ENCODE results near the gene INSM1. TPM values are rescaled to one million over a fixed set of nuclear protein-coding genes. Genes with fewer than 3 reads are reported as not detected.

The INSM1 gene
- total RNA-seq, 1 experiment from 2014 or later, result 0.07 TPM

DNA sequence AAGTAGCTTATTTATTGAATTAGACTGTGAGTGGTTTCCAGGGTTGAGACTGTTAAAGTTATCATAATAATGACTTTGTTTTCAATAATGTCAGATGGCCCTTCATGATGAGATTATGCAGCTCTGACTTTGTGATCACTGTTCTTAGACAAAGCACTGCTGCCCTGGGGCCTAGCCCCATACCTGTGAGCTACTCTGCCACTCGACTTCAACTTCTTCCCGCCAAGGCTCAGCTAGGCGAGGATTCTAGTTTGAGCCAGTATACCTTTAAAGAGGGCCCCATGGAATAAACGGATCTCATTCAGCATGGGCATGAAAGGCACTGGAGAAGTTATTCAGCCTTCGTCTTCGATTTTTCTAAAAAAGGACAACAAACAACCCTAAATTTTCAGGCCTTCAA, 45.0 kb upstream of the INSM1 start:
- Histone ChIP-seq H3K27me3 (ENCODE audit: insufficient read depth, low read length) (no peaks in the 10 kb centered on the region; the same call in 1 of the 2 replicates), H3K27ac (ENCODE audit: low read depth, low read length) (no peak overlapping the region), H3K79me2 (ENCODE audit: insufficient read depth, low read length) (no peaks in the 10 kb centered on the region), H3K36me3 (ENCODE audit: control insufficient read depth in 1 of 2, insufficient read depth in 2 of 2, low read length in 2 of 2) (no peaks in the 10 kb centered on the region), H3K4me2 (ENCODE audit: low read length) (no peak overlapping the region), H2AFZ (ENCODE audit: low read depth, low read length, poor library complexity, severe bottlenecking) (no peak overlapping the region), H3K4me1 (ENCODE audit: control insufficient read depth in 1 of 2, insufficient read depth in 2 of 2, low read length in 2 of 2) (no peaks in the 10 kb centered on the region), H3K9me2 (ENCODE audit: insufficient read depth) (no peaks in the 10 kb centered on the region), H3K9ac (ENCODE audit: low read length) (no peak overlapping the region), H4K20me1 (ENCODE audit: insufficient read depth) (no peaks in the 10 kb centered on the region), H3K4me3 (replicated peaks in 1 of 2; ENCODE audit: low read depth in 1 of 2, low read length in 2 of 2) (no peak overlapping the region), H3K9me3 (ENCODE audit: control insufficient read depth in 1 of 2, insufficient read depth in 1 of 2, low read depth in 1 of 2, low read length in 2 of 2) (no peaks in the 10 kb centered on the region)
- TF ChIP-seq, protein P1, sequence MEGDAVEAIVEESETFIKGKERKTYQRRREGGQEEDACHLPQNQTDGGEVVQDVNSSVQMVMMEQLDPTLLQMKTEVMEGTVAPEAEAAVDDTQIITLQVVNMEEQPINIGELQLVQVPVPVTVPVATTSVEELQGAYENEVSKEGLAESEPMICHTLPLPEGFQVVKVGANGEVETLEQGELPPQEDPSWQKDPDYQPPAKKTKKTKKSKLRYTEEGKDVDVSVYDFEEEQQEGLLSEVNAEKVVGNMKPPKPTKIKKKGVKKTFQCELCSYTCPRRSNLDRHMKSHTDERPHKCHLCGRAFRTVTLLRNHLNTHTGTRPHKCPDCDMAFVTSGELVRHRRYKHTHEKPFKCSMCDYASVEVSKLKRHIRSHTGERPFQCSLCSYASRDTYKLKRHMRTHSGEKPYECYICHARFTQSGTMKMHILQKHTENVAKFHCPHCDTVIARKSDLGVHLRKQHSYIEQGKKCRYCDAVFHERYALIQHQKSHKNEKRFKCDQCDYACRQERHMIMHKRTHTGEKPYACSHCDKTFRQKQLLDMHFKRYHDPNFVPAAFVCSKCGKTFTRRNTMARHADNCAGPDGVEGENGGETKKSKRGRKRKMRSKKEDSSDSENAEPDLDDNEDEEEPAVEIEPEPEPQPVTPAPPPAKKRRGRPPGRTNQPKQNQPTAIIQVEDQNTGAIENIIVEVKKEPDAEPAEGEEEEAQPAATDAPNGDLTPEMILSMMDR (IDR thresholded peaks at IDR 0.05 in 2 of 3, conservative IDR thresholded peaks at IDR 0.05 in 1 of 3; ENCODE audit: borderline replicate concordance in 1 of 3, insufficient read depth in 1 of 3, low read depth in 2 of 3, low read length in 2 of 3), result no peak
- no peak for TF ChIP-seq JUND (IDR thresholded peaks at IDR 0.05)
- TF ChIP-seq, protein P2, sequence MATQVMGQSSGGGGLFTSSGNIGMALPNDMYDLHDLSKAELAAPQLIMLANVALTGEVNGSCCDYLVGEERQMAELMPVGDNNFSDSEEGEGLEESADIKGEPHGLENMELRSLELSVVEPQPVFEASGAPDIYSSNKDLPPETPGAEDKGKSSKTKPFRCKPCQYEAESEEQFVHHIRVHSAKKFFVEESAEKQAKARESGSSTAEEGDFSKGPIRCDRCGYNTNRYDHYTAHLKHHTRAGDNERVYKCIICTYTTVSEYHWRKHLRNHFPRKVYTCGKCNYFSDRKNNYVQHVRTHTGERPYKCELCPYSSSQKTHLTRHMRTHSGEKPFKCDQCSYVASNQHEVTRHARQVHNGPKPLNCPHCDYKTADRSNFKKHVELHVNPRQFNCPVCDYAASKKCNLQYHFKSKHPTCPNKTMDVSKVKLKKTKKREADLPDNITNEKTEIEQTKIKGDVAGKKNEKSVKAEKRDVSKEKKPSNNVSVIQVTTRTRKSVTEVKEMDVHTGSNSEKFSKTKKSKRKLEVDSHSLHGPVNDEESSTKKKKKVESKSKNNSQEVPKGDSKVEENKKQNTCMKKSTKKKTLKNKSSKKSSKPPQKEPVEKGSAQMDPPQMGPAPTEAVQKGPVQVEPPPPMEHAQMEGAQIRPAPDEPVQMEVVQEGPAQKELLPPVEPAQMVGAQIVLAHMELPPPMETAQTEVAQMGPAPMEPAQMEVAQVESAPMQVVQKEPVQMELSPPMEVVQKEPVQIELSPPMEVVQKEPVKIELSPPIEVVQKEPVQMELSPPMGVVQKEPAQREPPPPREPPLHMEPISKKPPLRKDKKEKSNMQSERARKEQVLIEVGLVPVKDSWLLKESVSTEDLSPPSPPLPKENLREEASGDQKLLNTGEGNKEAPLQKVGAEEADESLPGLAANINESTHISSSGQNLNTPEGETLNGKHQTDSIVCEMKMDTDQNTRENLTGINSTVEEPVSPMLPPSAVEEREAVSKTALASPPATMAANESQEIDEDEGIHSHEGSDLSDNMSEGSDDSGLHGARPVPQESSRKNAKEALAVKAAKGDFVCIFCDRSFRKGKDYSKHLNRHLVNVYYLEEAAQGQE (IDR thresholded peaks at IDR 0.05; ENCODE audit: low read depth), result no peak
- no peak for TF ChIP-seq YY1 (IDR thresholded peaks at IDR 0.05; ENCODE audit: extremely low read depth, insufficient replicate concordance, low read depth, low read length)
- TF ChIP-seq CEBPB (IDR thresholded peaks at IDR 0.05; ENCODE audit: low read depth), result no peak
- TF ChIP-seq POLR2AphosphoS5 (IDR thresholded peaks at IDR 0.05; ENCODE audit: low read depth, low read length), result no peak
- no peak for TF ChIP-seq SP1 (IDR thresholded peaks at IDR 0.05; ENCODE audit: low read depth)
- TF ChIP-seq, protein P3, sequence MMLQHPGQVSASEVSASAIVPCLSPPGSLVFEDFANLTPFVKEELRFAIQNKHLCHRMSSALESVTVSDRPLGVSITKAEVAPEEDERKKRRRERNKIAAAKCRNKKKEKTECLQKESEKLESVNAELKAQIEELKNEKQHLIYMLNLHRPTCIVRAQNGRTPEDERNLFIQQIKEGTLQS (IDR thresholded peaks at IDR 0.05), result no peak
- no peak for TF ChIP-seq RAD21 (IDR thresholded peaks at IDR 0.05; ENCODE audit: low read depth)
- TF ChIP-seq POLR2A (IDR thresholded peaks at IDR 0.05; ENCODE audit: borderline replicate concordance, extremely low read depth, insufficient read depth, insufficient read length), result no peak
- no peak for TF ChIP-seq SIN3A (IDR thresholded peaks at IDR 0.05; ENCODE audit: low read depth)
- no peak for TF ChIP-seq SRF (IDR thresholded peaks at IDR 0.05; ENCODE audit: low read depth)
- TF ChIP-seq ELF1 (IDR thresholded peaks at IDR 0.05; ENCODE audit: borderline replicate concordance, low read depth), result no peak
- no peak for TF ChIP-seq FOSL1 (IDR thresholded peaks at IDR 0.05; ENCODE audit: low read depth)
- TF ChIP-seq TCF7L2 (IDR thresholded peaks at IDR 0.05; ENCODE audit: borderline replicate concordance, extremely low read depth, insufficient read depth, insufficient read length), result no peak
- TF ChIP-seq, protein P4, sequence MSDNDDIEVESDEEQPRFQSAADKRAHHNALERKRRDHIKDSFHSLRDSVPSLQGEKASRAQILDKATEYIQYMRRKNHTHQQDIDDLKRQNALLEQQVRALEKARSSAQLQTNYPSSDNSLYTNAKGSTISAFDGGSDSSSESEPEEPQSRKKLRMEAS (IDR thresholded peaks at IDR 0.05), result no peak
- no peak for TF ChIP-seq EZH2phosphoT487 (IDR thresholded peaks at IDR 0.05; ENCODE audit: borderline replicate concordance)
- no peak for TF ChIP-seq ZNF274 (IDR thresholded peaks at IDR 0.05; ENCODE audit: low read depth, low read length)
- TF ChIP-seq ZFX (IDR thresholded peaks at IDR 0.05), result no peak
- TF ChIP-seq EGR1 (IDR thresholded peaks at IDR 0.05; ENCODE audit: low read depth), result no peak
- DNase-seq (ENCODE audit: low read depth, low spot score) (no peak), ATAC-seq (no peak)
- CTCF ChIA-PET, result no interaction called here
- POLR2A ChIA-PET, result no interaction called here
- intact Hi-C loops (cut with micrococcal nuclease), result no loop called here
- RAD21 ChIA-PET (ENCODE audit: low non-redundant PET in 1 of 2, low total read pairs in 2 of 2, uncharacterized antibody in 2 of 2, unreplicated experiment in 2 of 2), result no interaction called here
- BruUV-seq (replicated peaks), result no TSS peak
